Transverse colon (tissue), 4 donors: ENCODE measurements around the gene FADD.

ENCODE experiments used
- POLR2AphosphoS5 ChIP-seq, 3 donors: sonication (generic); formaldehyde crosslinking; IDR thresholded peaks; one replicate each; pipeline ENCODE4 v1.6.1; 2016; ENCODE audit warnings: antibody characterized with exemption in 3 of 3
- TF ChIP-seq, protein P1 (sequence below), 5 experiments: fragments of 200-600 bp in 3 of 5; fragments of 450-650 bp in 2 of 5; sonication (generic) in 3 of 5; IDR thresholded peaks; 1 replicate in 2 of 5; 2 replicates in 3 of 5; pipeline ENCODE4 v1.5.1; 2016 to 2017; ENCODE audit warnings: antibody characterized with exemption in 5 of 5, inconsistent platforms in 3 of 5, mild to moderate bottlenecking in 2 of 5, moderate library complexity in 1 of 5

GRCh38 chr11:70187771-70188170 lies 15.3 kb upstream of the FADD start:
- no peak for TF ChIP-seq POLR2AphosphoS5 (IDR thresholded peaks at IDR 0.05)
- TF ChIP-seq, protein P1, sequence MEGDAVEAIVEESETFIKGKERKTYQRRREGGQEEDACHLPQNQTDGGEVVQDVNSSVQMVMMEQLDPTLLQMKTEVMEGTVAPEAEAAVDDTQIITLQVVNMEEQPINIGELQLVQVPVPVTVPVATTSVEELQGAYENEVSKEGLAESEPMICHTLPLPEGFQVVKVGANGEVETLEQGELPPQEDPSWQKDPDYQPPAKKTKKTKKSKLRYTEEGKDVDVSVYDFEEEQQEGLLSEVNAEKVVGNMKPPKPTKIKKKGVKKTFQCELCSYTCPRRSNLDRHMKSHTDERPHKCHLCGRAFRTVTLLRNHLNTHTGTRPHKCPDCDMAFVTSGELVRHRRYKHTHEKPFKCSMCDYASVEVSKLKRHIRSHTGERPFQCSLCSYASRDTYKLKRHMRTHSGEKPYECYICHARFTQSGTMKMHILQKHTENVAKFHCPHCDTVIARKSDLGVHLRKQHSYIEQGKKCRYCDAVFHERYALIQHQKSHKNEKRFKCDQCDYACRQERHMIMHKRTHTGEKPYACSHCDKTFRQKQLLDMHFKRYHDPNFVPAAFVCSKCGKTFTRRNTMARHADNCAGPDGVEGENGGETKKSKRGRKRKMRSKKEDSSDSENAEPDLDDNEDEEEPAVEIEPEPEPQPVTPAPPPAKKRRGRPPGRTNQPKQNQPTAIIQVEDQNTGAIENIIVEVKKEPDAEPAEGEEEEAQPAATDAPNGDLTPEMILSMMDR (IDR thresholded peaks at IDR 0.05), result no peak
